Ascending aorta (tissue), 2 donors: Measurements from ENCODE around the gene POLR2L. TPM values are rescaled to one million over a fixed set of nuclear protein-coding genes. Genes with fewer than 3 reads are reported as not detected.

Experiments used
- DNase-seq, 2 donors: peaks; one replicate each; pipeline ENCODE4 v3.0.0-alpha.2; 2019; ENCODE audit warnings: low spot score in 2 of 2
- H3K27ac ChIP-seq, 2 donors: fragments of 200-600 bp; sonication (generic); one replicate each; pipeline ENCODE4 v1.5.1; 2016 to 2017; ENCODE audit warnings: mild to moderate bottlenecking in 1 of 2
- H3K27me3 ChIP-seq: fragments of 200-600 bp; sonication (generic); one replicate; pipeline ENCODE4 v1.5.1; 2017
- H3K36me3 ChIP-seq, 2 donors: fragments of 200-600 bp; sonication (generic); one replicate each; pipeline ENCODE4 v1.5.1; 2016
- H3K4me1 ChIP-seq, 2 donors: fragments of 200-600 bp; sonication (generic); one replicate each; pipeline ENCODE4 v1.5.1; 2016 to 2017; ENCODE audit warnings: mild to moderate bottlenecking in 1 of 2
- H3K4me3 ChIP-seq, 2 donors: fragments of 200-600 bp; sonication (generic); one replicate each; pipeline ENCODE4 v1.5.1; 2016 to 2017; ENCODE audit warnings: mild to moderate bottlenecking in 1 of 2
- H3K9me3 ChIP-seq, 2 donors: fragments of 200-600 bp; sonication (generic); one replicate each; pipeline ENCODE4 v1.5.1; 2016
- intact Hi-C: fragments of 100-400 bp; cut with DNase I; formaldehyde crosslinking; loops from one replicate; pipeline ENCODE4 v1.15.1; 2023
- total RNA-seq: library from RNA; depleted of rRNA; stranded (reverse); fragments of >200 nt; gene quantifications from one replicate; pipeline ENCODE4 v1.1.0, GENCODE V29; 2016
- TF ChIP-seq, protein P1 (sequence below), 3 experiments: fragments of 200-600 bp in 2 of 3; fragments of 450-650 bp in 1 of 3; sonication (generic) in 2 of 3; IDR thresholded peaks; one replicate each; pipeline ENCODE4 v1.5.1; 2016 to 2019; ENCODE audit warnings: antibody characterized with exemption in 3 of 3, mild to moderate bottlenecking in 1 of 3, moderate library complexity in 1 of 3

POLR2L gene
- total RNA-seq, 1 donor from 2014 or later: 141 TPM

GRCh38 chr11:882596-882995 lies 40.3 kb upstream of the POLR2L start:
- Histone ChIP-seq H3K36me3 (peaks cover 22 to 31% of the 10 kb centered on the region in 2 donors), H3K4me3 (no peak overlapping the region), H3K9me3 (no peaks in the 10 kb centered on the region), H3K4me1 (no peaks in the 10 kb centered on the region), H3K27me3 (no peaks in the 10 kb centered on the region), H3K27ac (no peak overlapping the region)
- intact Hi-C loops: no loop called here
- DNase-seq: no peak
- TF ChIP-seq, protein P1, sequence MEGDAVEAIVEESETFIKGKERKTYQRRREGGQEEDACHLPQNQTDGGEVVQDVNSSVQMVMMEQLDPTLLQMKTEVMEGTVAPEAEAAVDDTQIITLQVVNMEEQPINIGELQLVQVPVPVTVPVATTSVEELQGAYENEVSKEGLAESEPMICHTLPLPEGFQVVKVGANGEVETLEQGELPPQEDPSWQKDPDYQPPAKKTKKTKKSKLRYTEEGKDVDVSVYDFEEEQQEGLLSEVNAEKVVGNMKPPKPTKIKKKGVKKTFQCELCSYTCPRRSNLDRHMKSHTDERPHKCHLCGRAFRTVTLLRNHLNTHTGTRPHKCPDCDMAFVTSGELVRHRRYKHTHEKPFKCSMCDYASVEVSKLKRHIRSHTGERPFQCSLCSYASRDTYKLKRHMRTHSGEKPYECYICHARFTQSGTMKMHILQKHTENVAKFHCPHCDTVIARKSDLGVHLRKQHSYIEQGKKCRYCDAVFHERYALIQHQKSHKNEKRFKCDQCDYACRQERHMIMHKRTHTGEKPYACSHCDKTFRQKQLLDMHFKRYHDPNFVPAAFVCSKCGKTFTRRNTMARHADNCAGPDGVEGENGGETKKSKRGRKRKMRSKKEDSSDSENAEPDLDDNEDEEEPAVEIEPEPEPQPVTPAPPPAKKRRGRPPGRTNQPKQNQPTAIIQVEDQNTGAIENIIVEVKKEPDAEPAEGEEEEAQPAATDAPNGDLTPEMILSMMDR (IDR thresholded peaks at IDR 0.05): no peak

GRCh38 chr11:880447-880846 lies 38.1 kb upstream of the POLR2L start:
- Histone ChIP-seq H3K27me3 (no peaks in the 10 kb centered on the region), H3K27ac (no peak overlapping the region), H3K36me3 (peaks cover 16 to 21% of the 10 kb centered on the region in 2 donors), H3K4me3 (no peak overlapping the region), H3K9me3 (no peaks in the 10 kb centered on the region), H3K4me1 (no peaks in the 10 kb centered on the region)
- DNase-seq: no peak
- intact Hi-C loops: no loop called here
- TF ChIP-seq, protein P1 (IDR thresholded peaks at IDR 0.05): no peak

DNA sequence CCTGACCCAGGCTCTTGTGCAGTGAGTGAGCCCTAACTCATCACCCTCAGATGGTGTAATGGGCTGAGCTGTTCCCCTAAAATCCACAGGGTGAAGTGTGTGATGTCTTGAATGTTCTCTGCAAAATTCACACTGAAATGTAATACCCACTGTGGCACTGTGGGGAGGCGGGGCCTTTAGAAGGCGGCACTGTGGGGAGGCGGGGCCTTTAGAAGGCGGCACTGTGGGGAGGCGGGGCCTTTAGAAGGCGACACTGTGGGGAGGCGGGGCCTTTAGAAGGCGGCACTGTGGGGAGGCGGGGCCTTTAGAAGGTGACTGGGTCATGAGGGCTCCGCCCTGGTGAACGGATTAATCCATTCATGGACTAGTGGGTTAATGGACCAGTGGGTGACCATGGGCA lies 35.2 kb upstream of the POLR2L start:
- Histone ChIP-seq H3K4me3 (no peak overlapping the region), H3K27me3 (no peaks in the 10 kb centered on the region), H3K9me3 (no peaks in the 10 kb centered on the region), H3K36me3 (peaks cover 8 to 14% of the 10 kb centered on the region in 2 donors), H3K27ac (no peak overlapping the region), H3K4me1 (no peaks in the 10 kb centered on the region)
- TF ChIP-seq, protein P1 (IDR thresholded peaks at IDR 0.05): no peak
- no peak for DNase-seq
- intact Hi-C loops: no loop called here

GRCh38 chr11:876545-876944 lies 34.2 kb upstream of the POLR2L start:
- Histone ChIP-seq H3K36me3 (peaks cover 5 to 8% of the 10 kb centered on the region in 2 donors), H3K27ac (no peak overlapping the region), H3K27me3 (no peaks in the 10 kb centered on the region), H3K4me1 (no peaks in the 10 kb centered on the region), H3K4me3 (no peak overlapping the region), H3K9me3 (no peaks in the 10 kb centered on the region)
- TF ChIP-seq, protein P1 (IDR thresholded peaks at IDR 0.05): no peak
- no peak for DNase-seq
- intact Hi-C loops: no loop called here

- no peaks in the 10 kb centered on the region for H3K4me1 ChIP-seq
- no peak for DNase-seq
- H3K9me3 ChIP-seq: no peaks in the 10 kb centered on the region
- intact Hi-C loops: no loop called here
- peaks cover 4 to 8% of the 10 kb centered on the region in 2 donors for H3K36me3 ChIP-seq
- H3K27ac ChIP-seq: no peak overlapping the region
- H3K27me3 ChIP-seq: no peaks in the 10 kb centered on the region
- H3K4me3 ChIP-seq: no peak overlapping the region
- TF ChIP-seq, protein P1 (IDR thresholded peaks at IDR 0.05): no peak
These were observed 33.5 kb upstream of the POLR2L start for GRCh38 chr11:875769-876301.

DNA sequence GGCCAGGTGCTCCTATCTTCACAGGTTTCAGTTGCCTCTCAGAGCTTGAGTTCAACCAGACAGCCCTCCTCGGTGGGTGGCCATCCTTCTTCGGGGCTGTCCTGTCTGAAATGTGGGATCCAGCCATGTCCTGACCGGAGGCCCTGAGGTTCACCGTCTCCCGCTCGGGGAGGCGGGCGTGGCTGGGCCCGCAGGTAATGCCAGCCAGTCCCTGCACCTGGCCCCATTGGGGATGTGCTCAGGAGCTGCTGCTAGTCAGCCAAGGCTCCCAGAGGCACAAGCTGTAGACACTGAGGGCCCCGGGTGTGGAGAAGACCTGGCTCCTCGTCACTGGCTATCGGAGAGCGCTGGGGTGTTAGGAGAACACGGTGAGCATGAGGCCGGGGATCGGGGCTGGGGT lies 32.9 kb upstream of the POLR2L start:
- Histone ChIP-seq H3K27me3 (no peaks in the 10 kb centered on the region), H3K9me3 (no peaks in the 10 kb centered on the region), H3K36me3 (peaks cover 2 to 11% of the 10 kb centered on the region in 2 donors), H3K4me3 (no peak overlapping the region), H3K27ac (no peak overlapping the region), H3K4me1 (no peaks in the 10 kb centered on the region)
- intact Hi-C loops: no loop called here
- TF ChIP-seq, protein P1 (IDR thresholded peaks at IDR 0.05): no peak
- DNase-seq: no peak
